PC-9 (cell line): ENCODE results near the gene SP140L.

Source experiments
- EZH2 ChIP-seq: fragments of 200-600 bp; sonication (generic); IDR thresholded peaks from 2 replicates; pipeline ENCODE4 v1.8.0; 2017; ENCODE audit warnings: antibody characterized with exemption, low read depth
- TF ChIP-seq, protein P1 (sequence below): fragments of 200-600 bp; sonication (generic); conservative IDR thresholded peaks from 2 replicates; pipeline ENCODE4 v1.6.1; 2017; ENCODE audit warnings: mixed run types, antibody characterized with exemption, mild to moderate bottlenecking, moderate library complexity

DNA sequence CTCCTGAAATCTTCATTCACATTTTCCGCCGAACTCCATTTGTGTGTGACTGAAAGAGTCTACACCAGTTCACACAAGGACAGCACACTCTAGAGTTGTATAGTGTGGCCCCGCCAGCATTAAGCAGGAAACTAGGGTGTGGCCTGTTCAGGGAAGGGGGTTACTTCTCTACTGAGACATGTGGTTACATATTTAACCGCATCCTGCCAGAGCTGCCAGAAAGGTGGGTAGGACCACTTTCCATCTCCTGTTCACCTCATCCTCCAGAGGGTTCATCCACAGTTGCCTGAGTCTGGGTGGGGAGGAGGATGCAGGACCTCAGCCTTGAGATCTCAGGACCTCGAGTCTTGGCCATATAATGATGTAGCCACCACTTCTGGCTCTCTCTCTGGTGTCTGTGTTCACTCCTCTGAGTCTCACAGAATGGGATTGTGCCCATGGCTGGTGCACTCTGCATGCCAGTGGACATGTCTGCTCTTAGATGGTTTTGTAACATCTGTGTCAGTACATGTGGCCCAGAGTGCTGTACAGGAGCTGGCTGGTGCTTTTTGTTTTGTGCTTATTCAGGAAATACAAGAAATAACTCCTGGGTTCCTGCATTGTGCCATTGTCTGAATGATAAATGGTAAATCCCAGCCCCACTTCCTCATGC, 7.7 kb upstream of the SP140L start:
- TF ChIP-seq, protein P1, sequence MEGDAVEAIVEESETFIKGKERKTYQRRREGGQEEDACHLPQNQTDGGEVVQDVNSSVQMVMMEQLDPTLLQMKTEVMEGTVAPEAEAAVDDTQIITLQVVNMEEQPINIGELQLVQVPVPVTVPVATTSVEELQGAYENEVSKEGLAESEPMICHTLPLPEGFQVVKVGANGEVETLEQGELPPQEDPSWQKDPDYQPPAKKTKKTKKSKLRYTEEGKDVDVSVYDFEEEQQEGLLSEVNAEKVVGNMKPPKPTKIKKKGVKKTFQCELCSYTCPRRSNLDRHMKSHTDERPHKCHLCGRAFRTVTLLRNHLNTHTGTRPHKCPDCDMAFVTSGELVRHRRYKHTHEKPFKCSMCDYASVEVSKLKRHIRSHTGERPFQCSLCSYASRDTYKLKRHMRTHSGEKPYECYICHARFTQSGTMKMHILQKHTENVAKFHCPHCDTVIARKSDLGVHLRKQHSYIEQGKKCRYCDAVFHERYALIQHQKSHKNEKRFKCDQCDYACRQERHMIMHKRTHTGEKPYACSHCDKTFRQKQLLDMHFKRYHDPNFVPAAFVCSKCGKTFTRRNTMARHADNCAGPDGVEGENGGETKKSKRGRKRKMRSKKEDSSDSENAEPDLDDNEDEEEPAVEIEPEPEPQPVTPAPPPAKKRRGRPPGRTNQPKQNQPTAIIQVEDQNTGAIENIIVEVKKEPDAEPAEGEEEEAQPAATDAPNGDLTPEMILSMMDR = no peak
- no peak for TF ChIP-seq EZH2
